Vagina (tissue), 2 donors: Measurements from ENCODE around the gene ZBTB7A.

Experiments
- POLR2AphosphoS5 ChIP-seq, 2 donors: sonication (generic); formaldehyde crosslinking; IDR thresholded peaks; one replicate each; pipeline ENCODE4 v1.9.0; 2017; ENCODE audit warnings: antibody characterized with exemption in 2 of 2, mild to moderate bottlenecking in 2 of 2, low read depth in 1 of 2; ENCODE audit not compliant: insufficient read depth in 1 of 2
- TF ChIP-seq, protein P1 (sequence below), 3 experiments: fragments of 450-650 bp in 2 of 3; fragments of 200-600 bp in 1 of 3; sonication (generic) in 1 of 3; IDR thresholded peaks; one replicate each; pipeline ENCODE4 v1.5.1; 2017 to 2019; ENCODE audit warnings: antibody characterized with exemption in 3 of 3, mild to moderate bottlenecking in 2 of 3, moderate library complexity in 2 of 3

DNA sequence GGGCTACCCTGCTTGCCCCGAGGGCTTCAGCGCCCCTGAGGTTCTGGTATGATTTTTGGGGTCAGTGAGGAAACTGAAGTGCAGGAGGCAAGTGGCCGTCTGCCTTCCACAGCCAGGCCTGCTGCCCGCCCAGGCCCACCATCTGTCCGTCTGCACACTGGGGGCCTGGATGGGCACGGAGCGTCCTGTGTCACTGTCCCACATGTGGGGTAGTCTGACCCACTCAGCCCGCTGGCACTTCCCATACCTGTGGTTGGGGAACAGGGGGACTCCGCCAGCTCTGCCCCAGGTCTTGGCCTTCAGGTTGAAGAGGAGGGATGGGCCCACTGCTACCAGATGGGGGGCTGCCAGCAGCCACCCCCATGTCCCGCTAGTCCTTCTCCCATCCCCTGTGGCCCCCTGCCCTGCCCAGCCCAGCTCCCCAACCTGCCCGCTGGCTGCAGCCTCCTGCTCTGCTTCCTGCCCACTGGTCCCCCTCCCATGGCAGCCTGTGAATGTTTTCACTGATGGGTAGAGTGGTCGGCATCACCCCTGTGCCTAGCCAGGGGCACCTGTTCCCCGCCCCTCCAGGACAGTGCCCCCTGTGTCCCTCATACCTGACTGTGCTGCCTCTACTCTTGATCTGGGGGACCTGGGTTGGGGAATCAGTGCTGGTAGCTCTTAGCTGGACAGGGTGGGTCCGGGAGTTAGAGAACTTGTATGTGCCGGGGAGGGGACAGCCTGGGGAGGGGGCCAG lies 49.6 kb downstream of the ZBTB7A start:
- TF ChIP-seq POLR2AphosphoS5 (IDR thresholded peaks at IDR 0.05; ENCODE audit: insufficient read depth in 1 of 2, low read depth in 1 of 2), result no peak
- TF ChIP-seq, protein P1, sequence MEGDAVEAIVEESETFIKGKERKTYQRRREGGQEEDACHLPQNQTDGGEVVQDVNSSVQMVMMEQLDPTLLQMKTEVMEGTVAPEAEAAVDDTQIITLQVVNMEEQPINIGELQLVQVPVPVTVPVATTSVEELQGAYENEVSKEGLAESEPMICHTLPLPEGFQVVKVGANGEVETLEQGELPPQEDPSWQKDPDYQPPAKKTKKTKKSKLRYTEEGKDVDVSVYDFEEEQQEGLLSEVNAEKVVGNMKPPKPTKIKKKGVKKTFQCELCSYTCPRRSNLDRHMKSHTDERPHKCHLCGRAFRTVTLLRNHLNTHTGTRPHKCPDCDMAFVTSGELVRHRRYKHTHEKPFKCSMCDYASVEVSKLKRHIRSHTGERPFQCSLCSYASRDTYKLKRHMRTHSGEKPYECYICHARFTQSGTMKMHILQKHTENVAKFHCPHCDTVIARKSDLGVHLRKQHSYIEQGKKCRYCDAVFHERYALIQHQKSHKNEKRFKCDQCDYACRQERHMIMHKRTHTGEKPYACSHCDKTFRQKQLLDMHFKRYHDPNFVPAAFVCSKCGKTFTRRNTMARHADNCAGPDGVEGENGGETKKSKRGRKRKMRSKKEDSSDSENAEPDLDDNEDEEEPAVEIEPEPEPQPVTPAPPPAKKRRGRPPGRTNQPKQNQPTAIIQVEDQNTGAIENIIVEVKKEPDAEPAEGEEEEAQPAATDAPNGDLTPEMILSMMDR (IDR thresholded peaks at IDR 0.05), result no peak
